Karpas-422 (cell line): ENCODE measurements around the gene STK11IP. TPM values are rescaled to one million over a fixed set of nuclear protein-coding genes. Genes with fewer than 3 reads are reported as not detected.
A peak's percentile ranks its signal among the peaks of the same experiment; 100 is the strongest.

ENCODE experiments used
- DNase-seq: peaks from one replicate; pipeline ENCODE4 v3.0.0-alpha.2; 2015
- H2AFZ ChIP-seq: fragments of 200-600 bp; sonication (generic); 2 replicates; pipeline ENCODE4 v1.6.1; 2014; ENCODE audit warnings: antibody characterized with exemption, low read length, mixed read lengths
- H3K27ac ChIP-seq: fragments of 200-600 bp; sonication (generic); 2 replicates; pipeline ENCODE4 v1.5.1; 2014; ENCODE audit warnings: mild to moderate bottlenecking, low read length, moderate library complexity
- H3K27me3 ChIP-seq: fragments of 200-600 bp; sonication (generic); 2 replicates; pipeline ENCODE4 v1.6.1; 2014; ENCODE audit warnings: low read length, mixed read lengths
- H3K36me3 ChIP-seq: fragments of 200-600 bp; sonication (generic); 2 replicates; pipeline ENCODE4 v1.6.1; 2014; ENCODE audit warnings: low read length, mixed read lengths; ENCODE audit not compliant: insufficient read depth
- H3K4me1 ChIP-seq: fragments of 200-600 bp; sonication (generic); 2 replicates; pipeline ENCODE4 v1.6.1; 2014; ENCODE audit warnings: mild to moderate bottlenecking, low read length, mixed read lengths
- H3K4me2 ChIP-seq: fragments of 200-600 bp; sonication (generic); 2 replicates; pipeline ENCODE4 v1.6.1; 2014; ENCODE audit warnings: low read length, low read depth, mild to moderate bottlenecking; ENCODE audit not compliant: poor library complexity, severe bottlenecking
- H3K4me3 ChIP-seq: fragments of 200-600 bp; sonication (generic); 2 replicates; pipeline ENCODE4 v1.5.1; 2014; ENCODE audit warnings: mild to moderate bottlenecking, antibody characterized with exemption, low read length, mixed read lengths
- H3K79me2 ChIP-seq: fragments of 200-600 bp; sonication (generic); 2 replicates; pipeline ENCODE4 v1.6.1; 2014; ENCODE audit warnings: mild to moderate bottlenecking, low read length, mixed read lengths
- H3K9ac ChIP-seq: fragments of 200-600 bp; sonication (generic); 2 replicates; pipeline ENCODE4 v1.6.0; 2014; ENCODE audit warnings: low read length
- H3K9me2 ChIP-seq: fragments of 200-600 bp; sonication (generic), shearing (Covaris generic); replicated peaks from 2 replicates; pipeline ENCODE4 v1.6.0; 2014; ENCODE audit warnings: mild to moderate bottlenecking, low read length, moderate library complexity; ENCODE audit not compliant: insufficient read depth
- H3K9me3 ChIP-seq: fragments of 300-700, 200-600 bp; sonication (generic); 2 replicates; pipeline ENCODE4 v1.6.1; 2014; ENCODE audit warnings: low read length, mixed read lengths
- H4K20me1 ChIP-seq: fragments of 200-600 bp; sonication (generic); 2 replicates; pipeline ENCODE4 v1.6.1; 2014; ENCODE audit warnings: mild to moderate bottlenecking, antibody characterized with exemption, low read length, low read depth; ENCODE audit not compliant: insufficient read depth
- total RNA-seq: library from RNA; depleted of rRNA; stranded (reverse); fragments of >200 nt; shearing (Covaris generic); gene quantifications from 2 replicates; pipeline ENCODE4 v1.2.3, GENCODE V29; 2014; ENCODE audit warnings: low replicate concordance

Gene STK11IP
- total RNA-seq, 1 experiment from 2014 or later: 24.0 TPM

DNA sequence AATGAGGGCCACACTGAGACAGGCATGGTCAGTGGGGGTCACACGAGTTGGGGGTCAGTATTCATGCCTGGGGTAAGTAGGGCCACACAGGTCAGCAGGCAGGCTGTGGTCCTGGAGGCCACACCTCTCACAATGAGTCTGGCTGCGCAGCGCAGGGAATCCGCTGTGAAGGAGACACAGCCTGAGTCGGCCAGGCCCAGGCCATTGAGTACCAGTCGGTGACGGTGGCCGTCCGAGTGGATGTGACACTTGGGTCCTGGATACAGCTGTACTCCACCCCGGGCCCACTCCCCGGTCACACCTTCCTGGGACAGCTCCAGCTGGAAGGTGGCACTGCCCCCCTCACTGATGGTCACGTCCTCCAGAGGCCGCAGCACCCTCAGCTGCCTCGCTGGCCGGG, 43.3 kb upstream of the STK11IP start:
- H3K36me3 ChIP-seq: no peaks in the 10 kb centered on the region
- no peak overlapping the region for H3K27ac ChIP-seq
- no peak overlapping the region for H3K4me3 ChIP-seq
- no peak overlapping the region for H2AFZ ChIP-seq
- no peaks in the 10 kb centered on the region for H3K4me1 ChIP-seq
- no peaks in the 10 kb centered on the region for H3K9me3 ChIP-seq
- no peak overlapping the region for H3K9ac ChIP-seq
- no peaks in the 10 kb centered on the region for H3K79me2 ChIP-seq
- no peak for DNase-seq
- H3K27me3 ChIP-seq: no peaks in the 10 kb centered on the region
- H3K9me2 ChIP-seq: no peaks in the 10 kb centered on the region
- no peaks in the 10 kb centered on the region for H4K20me1 ChIP-seq
- no peak overlapping the region for H3K4me2 ChIP-seq

DNA sequence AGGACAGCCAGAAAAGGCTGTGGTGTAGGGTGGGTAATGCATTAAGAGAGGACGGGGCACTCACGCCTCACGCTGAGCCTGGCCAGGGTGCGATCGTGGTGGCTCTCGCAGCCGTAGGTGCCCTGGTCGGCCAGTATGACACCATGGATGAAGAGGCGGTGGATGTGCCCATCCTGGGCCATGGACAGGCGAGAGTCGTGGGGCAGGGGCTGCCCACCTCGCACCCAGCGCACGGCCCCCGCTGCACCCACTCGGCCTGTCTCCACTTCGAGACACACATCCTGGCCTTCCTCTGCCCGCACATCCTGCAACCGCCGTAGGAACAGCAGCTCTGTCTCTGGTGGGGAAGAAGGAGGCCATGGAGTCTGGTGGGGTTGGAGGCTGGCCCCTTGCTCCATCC, 41.7 kb upstream of the STK11IP start:
- H3K9ac ChIP-seq: no peak overlapping the region
- DNase-seq: no peak
- H3K4me1 ChIP-seq: no peaks in the 10 kb centered on the region
- H3K79me2 ChIP-seq: no peaks in the 10 kb centered on the region
- no peak overlapping the region for H3K27ac ChIP-seq
- H3K9me3 ChIP-seq: no peaks in the 10 kb centered on the region
- no peaks in the 10 kb centered on the region for H4K20me1 ChIP-seq
- H2AFZ ChIP-seq: no peak overlapping the region
- H3K4me2 ChIP-seq: no peak overlapping the region
- H3K4me3 ChIP-seq: no peak overlapping the region
- H3K9me2 ChIP-seq: no peaks in the 10 kb centered on the region
- H3K36me3 ChIP-seq: no peaks in the 10 kb centered on the region
- no peaks in the 10 kb centered on the region for H3K27me3 ChIP-seq

DNA sequence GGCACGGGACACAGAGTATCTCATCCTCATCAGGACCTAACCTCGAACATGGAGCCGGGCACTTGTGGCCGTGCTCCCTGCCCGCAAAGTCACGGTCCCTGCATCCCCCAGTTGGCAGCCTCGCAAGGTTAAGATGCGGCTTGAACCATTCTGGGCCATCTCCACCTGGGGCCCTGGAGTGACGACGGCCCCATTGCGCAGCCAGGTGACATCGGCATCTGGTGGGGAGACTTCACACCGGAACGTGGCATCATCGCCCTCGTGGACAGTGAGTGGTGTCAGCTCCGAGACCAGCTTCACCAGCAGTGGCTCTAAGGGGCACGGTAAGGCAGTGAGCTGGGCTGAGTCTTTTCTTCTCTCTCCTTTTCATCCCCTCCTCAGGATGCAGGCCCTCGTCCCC, 41.2 kb upstream of the STK11IP start:
- Histone ChIP-seq H3K36me3 (no peaks in the 10 kb centered on the region), H3K9ac (no peak overlapping the region), H3K79me2 (no peaks in the 10 kb centered on the region), H3K4me3 (no peak overlapping the region), H3K4me2 (no peak overlapping the region), H3K27me3 (no peaks in the 10 kb centered on the region), H4K20me1 (no peaks in the 10 kb centered on the region), H3K9me2 (no peaks in the 10 kb centered on the region), H3K27ac (no peak overlapping the region), H3K9me3 (no peaks in the 10 kb centered on the region), H3K4me1 (no peaks in the 10 kb centered on the region), H2AFZ (no peak overlapping the region)
- no peak for DNase-seq

DNA sequence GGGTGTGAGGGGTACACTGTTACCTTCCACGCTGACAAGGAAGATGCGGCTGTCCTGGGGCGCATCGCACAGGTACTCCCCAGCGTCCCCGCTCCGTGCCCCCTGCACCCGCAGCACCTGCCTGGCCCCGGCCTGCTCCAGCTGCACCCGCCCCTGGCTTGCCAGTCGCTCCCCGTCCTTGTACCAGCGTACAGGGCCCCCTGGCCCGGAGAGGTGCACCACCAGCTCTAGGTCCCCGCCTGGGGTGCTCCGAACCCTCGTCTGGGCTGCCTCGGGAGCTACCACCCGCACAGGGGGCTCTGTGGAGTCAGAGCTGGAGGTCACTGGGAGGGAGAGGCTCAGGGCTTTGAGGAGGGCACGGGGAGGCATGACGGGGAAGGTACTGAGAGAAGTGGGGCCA, 40.3 kb upstream of the STK11IP start:
- Histone ChIP-seq H2AFZ (no peak overlapping the region), H4K20me1 (no peaks in the 10 kb centered on the region), H3K4me3 (no peak overlapping the region), H3K4me2 (no peak overlapping the region), H3K79me2 (no peaks in the 10 kb centered on the region), H3K27me3 (no peaks in the 10 kb centered on the region), H3K9me3 (no peaks in the 10 kb centered on the region), H3K36me3 (no peaks in the 10 kb centered on the region), H3K9ac (no peak overlapping the region), H3K4me1 (no peaks in the 10 kb centered on the region), H3K27ac (no peak overlapping the region), H3K9me2 (no peaks in the 10 kb centered on the region)
- DNase-seq: no peak

DNA sequence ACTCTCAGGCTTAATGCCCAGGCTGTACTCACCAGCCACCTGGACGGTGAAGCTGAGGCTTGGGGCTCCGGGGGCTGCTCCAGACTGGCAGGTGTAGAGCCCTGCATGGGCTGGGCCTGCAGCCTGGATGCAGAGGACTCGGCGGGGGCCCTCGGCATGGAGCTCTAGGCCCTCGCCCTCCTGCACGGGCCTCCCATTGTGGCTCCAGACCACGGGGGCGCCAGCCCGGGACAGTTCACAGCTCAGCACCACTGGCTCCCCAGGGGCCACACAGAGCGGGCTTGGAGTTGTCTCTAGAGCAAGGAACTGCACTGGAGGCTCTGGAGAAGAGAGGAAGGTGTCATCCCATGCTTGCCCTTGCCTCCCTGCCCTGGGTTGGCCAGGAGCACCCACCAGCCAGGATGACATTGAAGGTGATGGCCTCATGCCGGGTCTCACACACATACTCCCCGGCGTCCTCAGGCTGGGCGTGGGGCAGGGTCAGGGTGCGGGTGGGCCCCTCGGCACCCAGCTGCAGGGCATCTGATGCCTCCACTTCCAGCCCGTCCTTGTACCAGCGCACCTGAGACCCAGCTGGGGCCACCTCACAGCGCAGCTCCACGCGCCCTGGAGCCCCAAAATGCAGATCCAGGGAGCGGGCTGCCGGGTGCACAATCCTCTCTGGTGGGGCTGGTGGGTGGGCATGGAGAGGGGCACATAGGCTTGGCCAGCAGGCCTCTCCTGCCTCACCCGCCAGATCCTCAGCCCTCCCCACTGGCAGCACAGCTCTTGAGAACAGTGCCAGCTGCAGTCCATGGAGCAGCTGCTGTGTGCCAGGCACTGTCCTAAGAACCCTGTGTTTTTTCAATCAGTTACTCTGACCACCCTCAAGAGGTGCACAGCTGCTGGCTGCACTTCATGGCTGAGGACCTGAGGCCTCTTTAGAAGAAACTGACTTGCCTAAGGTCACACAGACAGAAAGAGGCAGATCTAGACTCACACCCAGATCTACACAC, 39.6 kb upstream of the STK11IP start:
- Histone ChIP-seq H3K9ac (no peak overlapping the region), H3K27me3 (no peaks in the 10 kb centered on the region), H3K27ac (no peak overlapping the region)

DNA sequence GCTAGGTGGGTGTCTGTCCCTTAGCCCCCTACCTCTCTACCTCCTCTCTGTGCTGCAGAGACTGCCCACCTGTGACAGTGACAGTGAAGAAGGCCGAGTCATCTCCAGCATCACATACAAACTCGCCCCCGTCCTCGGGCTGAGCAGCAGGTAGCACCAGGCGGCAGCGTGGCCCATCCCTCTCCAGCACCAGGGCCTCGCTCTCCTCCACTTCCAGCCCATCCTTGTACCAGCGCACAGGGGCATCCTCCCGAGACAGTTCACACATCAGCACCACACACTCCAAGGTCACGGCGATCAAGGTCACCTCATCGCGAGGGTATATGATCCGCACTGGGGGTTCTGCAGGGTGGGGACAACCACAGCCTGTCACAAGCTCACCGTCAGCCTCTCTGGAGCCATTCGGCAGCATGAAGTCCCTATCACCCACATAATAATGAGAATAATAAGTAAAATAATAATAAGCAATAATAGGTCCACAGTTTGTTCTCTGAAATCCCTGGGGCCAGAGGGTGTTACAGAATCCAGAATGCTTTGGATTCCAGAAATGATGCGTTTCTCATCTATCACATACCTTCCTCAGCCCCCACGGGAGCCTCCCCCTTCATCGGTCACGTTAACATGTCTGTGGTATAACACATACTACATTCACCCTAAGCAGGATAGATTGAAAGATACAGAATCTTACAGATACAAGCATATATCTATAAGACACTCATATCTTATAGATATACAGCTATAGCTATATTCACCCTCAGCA, 38.3 kb upstream of the STK11IP start:
- DNase-seq: no peak
- H3K27me3 ChIP-seq: no peaks in the 10 kb centered on the region
- no peak overlapping the region for H3K9ac ChIP-seq
- H2AFZ ChIP-seq: no peak overlapping the region
- no peak overlapping the region for H3K27ac ChIP-seq
- no peaks in the 10 kb centered on the region for H3K4me1 ChIP-seq
- H3K79me2 ChIP-seq: no peaks in the 10 kb centered on the region
- H3K36me3 ChIP-seq: no peaks in the 10 kb centered on the region
- H3K9me3 ChIP-seq: no peaks in the 10 kb centered on the region
- H4K20me1 ChIP-seq: no peaks in the 10 kb centered on the region
- H3K9me2 ChIP-seq: no peaks in the 10 kb centered on the region
- H3K4me3 ChIP-seq: no peak overlapping the region
- no peak overlapping the region for H3K4me2 ChIP-seq

More for the DNA sequence above, 39.6 kb upstream of the STK11IP start:
- Histone ChIP-seq H2AFZ (no peak overlapping the region), H3K9me3 (no peaks in the 10 kb centered on the region), H3K4me1 (no peaks in the 10 kb centered on the region), H3K36me3 (no peaks in the 10 kb centered on the region), H3K79me2 (no peaks in the 10 kb centered on the region), H3K4me2 (no peak overlapping the region), H3K9me2 (no peaks in the 10 kb centered on the region), H4K20me1 (no peaks in the 10 kb centered on the region), H3K4me3 (no peak overlapping the region)
- DNase-seq: no peak

DNA sequence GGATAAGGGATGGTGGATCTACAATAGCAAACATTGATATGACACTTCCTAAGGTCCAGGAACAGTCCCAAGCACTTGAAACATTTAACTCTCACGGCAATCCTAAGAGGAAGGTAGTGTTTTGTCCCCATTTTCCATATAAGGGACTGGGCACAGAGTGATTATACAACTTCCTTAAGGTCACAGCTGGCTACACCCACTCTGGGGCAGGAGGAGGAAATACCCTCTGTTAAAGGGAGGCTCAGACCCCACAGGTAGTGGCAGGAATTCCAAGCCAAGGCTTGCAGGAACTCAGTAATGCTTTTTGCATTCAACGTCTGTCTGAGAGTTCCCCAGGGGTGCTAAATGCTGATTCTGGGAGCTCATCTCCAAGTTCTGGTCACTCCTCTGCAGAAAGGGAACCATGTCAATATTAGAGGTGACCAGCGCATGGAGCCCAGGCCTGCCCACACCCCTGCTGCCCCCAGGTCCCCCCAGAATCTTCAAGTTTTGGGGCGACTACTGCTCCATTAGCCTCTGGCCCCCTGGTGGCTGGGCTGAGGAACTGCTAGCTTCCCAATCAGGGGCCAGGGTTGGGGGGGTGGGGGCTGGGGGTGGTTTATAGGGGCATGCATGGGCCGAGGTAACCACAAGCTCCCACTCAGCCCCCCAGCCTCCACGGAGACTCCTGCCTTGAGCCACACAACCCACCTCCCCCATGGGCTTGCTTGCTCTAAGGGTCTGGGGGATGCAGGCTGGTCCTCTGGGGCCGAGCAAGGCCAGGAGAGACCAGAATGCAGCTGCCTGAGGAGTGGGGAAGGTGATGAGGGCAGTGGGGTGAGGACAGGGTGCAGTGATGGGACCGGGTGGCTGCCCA, 37.4 kb upstream of the STK11IP start:
- Histone ChIP-seq H3K4me1 (no peaks in the 10 kb centered on the region), H3K27ac (no peak overlapping the region), H2AFZ (peak overlapping the region; percentile 50; the same call in 1 of the 2 replicates), H3K9ac (no peak overlapping the region), H3K79me2 (no peaks in the 10 kb centered on the region), H3K4me2 (no peak overlapping the region), H3K9me3 (no peaks in the 10 kb centered on the region), H4K20me1 (no peaks in the 10 kb centered on the region), H3K9me2 (no peaks in the 10 kb centered on the region), H3K27me3 (no peaks in the 10 kb centered on the region), H3K4me3 (no peak overlapping the region), H3K36me3 (no peaks in the 10 kb centered on the region)
- DNase-seq: peak; percentile 60

DNA sequence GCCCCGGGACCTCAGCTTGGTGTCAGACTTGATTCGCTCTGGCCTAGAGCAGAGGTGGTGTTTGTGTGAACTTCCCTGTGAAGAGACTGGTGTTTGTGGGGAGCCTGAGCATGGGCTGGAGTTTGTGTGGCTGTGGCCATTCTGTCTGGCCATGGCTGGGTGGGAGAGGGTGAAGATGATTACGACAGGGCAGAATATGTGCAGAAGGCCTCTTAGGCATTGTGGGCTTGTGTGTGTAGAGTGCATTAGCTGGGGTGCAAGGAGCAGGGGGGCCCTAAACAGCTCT, 36.8 kb upstream of the STK11IP start:
- no peaks in the 10 kb centered on the region for H3K27me3 ChIP-seq
- no peaks in the 10 kb centered on the region for H3K79me2 ChIP-seq
- H3K9me3 ChIP-seq: no peaks in the 10 kb centered on the region
- no peak overlapping the region for H3K27ac ChIP-seq
- H2AFZ ChIP-seq: no peak overlapping the region
- no peak overlapping the region for H3K4me2 ChIP-seq
- no peaks in the 10 kb centered on the region for H3K9me2 ChIP-seq
- no peaks in the 10 kb centered on the region for H3K36me3 ChIP-seq
- no peaks in the 10 kb centered on the region for H4K20me1 ChIP-seq
- no peaks in the 10 kb centered on the region for H3K4me1 ChIP-seq
- DNase-seq: no peak
- H3K9ac ChIP-seq: no peak overlapping the region
- no peak overlapping the region for H3K4me3 ChIP-seq
